Smooth muscle cell of the brain vasculature (primary cell): ENCODE results near the gene IFNA2.
"Not testable (repeated sequence)": the region's sequence is repeated elsewhere in the genome, so short reads cannot be mapped to it uniquely, and the experiment has no call there.

Experiments used
- DNase-seq: peaks from one replicate; pipeline ENCODE4 v3.0.0-alpha.2; 2012; ENCODE audit warnings: low read depth, low spot score

Gene IFNA2

DNA sequence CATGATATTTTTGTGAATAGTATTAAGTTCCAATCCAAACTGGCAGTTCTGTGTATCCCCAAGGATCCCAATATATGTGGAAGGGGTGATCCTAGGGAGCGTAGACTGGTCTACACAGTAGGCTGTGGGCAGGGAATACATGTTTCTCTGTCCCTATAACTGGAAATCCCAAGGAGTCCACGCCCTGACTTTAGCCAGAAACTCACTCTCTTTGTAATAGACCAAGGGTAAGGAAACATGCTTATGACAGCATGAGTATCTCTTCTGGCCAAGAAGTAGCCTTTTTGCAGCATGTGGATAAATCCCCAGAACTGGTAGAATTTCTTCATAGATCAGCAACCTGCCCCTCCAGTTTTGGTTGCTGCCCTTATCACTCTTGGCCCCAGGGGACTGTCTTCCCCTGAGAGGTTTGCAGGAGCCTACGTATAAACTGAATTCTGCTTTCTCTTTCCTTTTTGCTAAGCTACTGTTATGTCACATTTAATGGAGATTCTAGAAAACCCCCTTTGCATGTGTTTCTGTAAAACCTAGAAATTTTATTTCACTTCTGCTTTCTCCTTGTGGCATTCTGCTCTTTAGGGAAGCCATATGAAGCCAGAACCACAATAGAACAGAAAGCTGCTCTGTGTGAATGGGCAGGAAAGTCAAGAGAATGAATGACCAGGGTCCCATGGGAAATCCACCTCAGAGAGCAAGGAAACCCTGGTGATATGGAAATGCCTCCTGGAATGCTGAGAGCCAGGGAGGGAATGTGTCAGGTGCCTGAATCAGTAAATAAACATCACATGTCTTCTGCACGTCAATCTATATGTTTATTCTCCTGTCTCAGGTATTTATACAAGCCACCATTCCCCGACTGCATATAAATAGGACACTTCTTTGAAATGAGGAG, 3.5 kb downstream of the IFNA2 start:
- DNase-seq = no peak

DNA sequence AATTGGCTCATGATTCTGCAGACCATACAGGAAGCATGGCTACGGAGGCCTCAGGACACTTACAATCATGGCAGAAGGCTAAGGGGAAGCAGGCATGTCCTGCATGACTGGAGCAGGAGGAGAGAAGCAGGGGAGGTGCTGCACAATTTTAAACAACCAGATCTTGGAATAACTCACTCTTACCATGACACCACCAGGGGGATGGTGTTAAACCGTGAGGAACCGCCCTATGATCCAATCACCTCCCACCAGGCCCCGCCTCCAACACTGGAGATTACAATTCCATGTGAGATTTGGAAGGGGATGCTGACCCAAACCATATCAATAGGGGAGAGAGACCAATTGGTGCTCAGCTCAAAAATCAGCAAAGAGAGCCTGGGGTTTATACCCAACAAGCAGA, 13.7 kb downstream of the IFNA2 start:
- not testable (repeated sequence) for DNase-seq

DNA sequence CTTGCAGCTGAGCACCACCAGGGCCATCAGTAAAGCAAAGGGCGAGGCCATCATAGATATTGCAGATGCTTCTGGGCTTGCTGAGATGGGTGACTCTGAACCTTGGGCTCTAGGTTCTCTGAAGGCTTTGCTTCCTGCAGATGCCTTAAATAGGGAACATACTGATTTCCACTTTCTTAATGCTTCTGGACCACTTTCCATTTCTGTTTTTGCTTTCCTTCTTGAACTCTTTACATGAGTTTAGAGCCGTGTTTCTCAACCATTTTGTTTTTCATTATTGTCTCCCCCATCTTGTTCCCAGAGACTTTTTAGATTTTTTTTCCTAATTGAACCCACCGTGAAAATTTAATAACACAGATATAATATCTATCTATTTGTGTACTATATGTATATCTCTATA, 17.2 kb downstream of the IFNA2 start, which contains the start of gene IFNA13:
Gene IFNA13, minus strand, starts transcription at position 101 of the 400 bp plus-strand sequence. Its CDS starts 47 bp downstream, at position 54.
- DNase-seq = no peak

DNA sequence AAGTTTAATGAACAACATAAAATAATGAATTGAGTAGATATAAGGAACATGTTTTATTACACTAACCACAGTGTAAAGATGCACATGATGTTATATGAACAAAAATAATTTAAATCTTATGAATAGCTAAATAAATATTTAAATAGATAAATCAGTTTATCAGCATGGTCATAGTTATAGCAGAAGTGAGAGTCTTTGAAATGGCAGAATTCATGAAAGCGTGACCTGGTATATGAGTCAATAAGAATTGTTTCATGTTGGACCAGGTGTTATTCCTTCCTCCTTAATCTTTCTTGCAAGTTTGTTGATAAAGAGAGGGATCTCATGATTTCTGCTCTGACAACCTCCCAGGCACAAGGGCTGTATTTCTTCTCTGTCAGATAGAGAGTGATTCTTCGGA, 18.0 kb downstream of the IFNA2 start:
- not testable (repeated sequence) for DNase-seq

DNA sequence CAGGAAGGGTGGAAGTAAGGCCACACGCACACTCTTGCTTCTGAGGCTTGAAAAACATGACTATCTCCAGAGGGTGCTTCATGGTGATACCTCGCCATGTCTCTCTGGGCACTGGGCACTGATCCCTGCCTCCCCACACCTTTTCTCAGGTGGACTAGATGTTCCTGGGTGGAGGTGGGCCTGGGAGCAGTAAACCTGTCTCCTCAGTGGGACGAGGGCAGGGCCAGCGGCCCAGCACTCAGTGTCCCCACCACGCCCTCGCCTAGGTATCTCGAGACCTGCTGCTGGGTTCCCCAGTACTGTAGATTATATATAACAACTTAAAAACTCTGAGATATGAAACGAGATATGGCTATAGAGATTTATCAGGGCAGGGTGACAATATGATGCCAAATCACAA, 22.9 kb downstream of the IFNA2 start:
- DNase-seq = no peak

DNA sequence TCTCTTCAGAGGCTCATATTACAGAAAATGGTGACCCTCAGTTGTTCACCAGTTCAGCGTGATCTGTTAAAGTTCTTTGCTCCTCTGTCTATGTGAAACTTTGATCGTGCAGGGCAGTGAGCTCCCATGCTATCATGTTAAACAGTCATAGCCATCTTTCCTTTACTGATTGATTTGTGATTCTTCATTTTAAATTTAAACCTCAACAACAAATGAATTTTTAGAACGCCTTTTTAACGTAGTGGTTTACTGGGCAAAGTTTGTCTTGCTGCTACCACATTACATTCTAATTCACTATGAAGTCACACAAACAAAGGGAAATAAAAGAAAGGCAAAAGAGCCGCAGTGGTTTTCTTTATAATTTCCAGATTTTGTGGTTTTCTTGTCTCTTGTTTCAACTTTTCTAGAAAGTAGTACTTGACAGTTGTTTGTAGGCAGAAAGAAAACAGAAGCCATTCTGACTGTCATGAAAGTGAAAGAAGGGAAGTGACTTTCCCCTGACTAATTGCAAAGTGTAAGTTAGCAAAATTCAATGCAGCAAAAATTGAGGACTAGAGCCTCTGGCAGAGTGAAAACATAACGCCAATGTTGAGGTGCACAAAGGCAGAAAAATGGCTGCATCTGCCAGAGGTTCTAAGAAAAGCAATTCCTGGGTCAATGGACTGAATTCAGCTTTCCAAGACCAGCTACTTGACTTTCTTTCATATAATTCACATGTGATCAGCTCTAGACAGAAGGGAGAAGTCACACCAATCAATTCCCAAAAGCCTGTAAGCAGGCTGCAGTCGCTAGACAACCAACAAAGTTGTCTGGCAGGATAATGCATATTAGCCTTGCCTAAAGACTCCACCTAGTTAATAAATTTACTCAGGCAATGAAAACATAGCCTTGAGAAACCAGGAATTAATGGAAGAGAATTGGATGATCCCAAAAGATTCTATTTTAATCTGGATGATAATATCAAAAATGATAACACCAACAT, 27.4 kb downstream of the IFNA2 start:
- DNase-seq = no peak

DNA sequence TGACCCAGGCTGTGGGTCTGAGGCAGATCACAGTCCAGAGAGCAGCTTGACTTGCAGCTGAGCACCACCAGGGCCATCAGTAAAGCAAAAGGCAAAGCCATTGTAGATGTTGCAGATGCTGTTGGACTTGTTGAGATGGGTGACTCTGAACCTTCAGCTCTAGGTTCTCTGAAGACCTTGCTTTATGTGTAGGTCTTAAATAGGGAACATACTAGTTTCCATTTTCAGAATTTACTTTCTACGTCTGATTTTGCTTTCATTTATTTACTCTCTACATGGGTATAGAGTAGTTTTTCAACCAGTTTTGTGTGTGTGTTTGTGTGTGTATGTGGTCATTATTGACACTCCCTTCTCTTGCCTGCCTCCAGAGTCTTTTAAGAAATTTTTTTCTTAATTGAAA, 34.4 kb downstream of the IFNA2 start, which contains the start of gene IFNA6:
Gene IFNA6, minus strand, starts transcription at position 101 of the 400 bp plus-strand sequence. Its CDS starts 0 bp downstream, at position 101.
- DNase-seq = no peak

DNA sequence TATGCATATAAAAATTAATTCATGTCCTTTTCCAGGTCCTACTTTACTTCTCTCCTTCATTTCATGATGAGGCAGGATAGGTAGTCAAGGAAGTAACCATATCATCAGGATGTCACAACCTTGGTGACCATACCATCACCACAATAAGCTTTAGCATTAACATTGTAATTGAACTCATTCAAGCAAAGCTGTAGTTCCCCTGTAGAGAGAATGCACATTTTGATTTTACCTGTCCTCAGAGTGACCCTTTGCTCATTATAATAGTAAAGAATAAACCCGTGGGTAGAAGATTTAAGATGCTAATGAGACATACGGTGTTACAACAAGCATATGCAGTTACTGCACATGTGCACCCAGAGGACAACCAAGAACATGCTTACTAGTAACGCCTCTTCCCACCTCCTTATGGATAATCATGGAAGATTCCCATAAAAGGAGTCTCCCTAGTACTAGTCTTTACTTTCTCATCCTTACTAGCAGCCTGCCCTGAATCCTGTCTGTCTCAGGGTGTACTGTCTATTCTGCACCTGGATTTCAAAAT, 36.7 kb downstream of the IFNA2 start:
- DNase-seq = no peak

DNA sequence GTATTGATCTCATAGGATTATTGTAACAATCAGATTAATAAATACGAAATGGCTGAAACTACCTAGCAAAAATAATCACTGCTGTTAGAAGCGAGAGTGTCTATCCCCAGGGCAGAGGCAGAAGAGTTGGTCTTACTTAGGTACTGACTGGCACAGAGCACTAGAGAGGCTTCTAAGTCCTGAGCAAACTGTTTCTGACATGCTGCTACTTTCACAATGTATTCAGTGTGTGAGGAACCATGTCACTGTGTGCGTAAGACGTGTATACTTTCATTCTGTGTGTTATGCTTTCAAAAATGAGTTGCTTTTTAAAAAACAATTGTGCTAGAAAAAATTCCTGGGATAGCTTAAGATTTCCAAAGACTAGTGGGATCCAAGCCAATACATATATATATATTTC, 44.5 kb downstream of the IFNA2 start:
- DNase-seq = no peak

DNA sequence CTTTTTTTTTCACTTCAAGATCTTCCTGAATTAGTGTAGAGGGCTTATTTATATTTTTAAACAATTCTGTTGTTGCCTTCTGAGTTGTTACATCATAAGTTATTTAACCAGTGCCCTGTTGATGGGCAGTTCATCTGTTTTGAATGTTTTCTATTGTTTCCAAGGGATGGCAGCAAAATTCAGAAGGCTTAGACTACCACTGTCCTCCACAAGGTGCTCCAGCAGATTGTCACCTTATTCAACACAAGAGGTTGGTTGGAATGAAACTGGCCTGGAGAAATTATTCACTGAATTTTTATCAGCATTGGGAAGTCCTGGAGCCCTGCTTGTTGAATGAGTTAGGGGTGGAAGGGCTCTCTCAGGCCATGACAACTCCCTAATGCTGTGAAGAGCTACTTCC, 48.7 kb downstream of the IFNA2 start:
- no peak for DNase-seq

DNA sequence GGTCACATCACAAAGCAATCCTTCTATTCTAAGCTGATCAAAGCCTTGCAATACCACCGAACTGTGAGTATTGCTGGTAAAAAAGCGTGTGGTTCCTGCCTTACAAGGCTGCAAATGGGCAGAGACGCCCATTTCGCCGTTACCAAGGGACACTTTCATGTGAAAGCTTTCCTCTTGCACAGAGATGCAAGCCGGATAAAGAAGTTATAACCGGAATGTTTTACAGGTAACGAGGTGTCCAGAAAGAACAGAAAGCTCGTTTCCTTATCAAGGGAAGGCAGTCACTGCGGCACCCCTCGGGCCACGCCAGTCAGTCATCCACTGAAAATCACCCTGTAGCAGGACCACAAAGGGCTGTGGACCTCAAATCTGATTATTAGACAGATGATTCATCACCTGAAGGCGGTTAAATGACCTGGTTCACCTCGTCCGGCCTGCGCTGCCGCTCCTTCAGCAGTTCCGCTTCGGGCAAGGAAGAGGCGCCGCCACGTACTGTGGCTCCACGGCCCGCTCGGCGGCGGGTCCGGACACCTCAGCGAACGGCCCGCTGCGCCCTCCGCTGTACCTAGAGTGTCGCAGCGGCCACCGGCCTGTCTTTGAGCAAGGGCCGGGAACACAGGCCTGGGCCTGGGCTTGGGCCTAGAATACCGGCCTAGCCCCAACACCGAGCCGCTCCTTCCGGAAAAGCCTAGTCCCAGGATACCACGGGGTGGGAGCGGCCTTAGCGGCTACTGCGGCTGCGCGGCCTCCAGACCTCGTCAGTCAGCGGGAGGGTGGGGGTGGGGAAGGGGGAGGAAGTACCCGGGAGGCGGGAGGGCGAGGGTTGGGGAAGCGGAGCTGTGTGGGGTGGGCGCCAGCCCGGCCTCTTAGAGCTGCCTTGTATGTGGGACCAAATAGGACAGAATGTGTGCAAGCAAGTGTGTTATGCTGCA, 50.2 kb downstream of the IFNA2 start, which contains the start of gene KLHL9:
Gene KLHL9, minus strand, starts transcription at position 704 of the 932 bp plus-strand sequence. Its CDS starts 545 bp downstream, at position 159.
- DNase-seq = peak; percentile 79
